HL-60 (cell line): ENCODE measurements around the gene RAB1A.

Source experiments
- DNase-seq, 2 experiments: peaks; one replicate each; pipeline ENCODE4 v3.0.0-alpha.2; 2010 to 2020; ENCODE audit warnings: low read depth in 1 of 2, low spot score in 1 of 2
- H3K27ac ChIP-seq: fragments of 250-450 bp; sonication (Bioruptor Pico); replicated peaks from 2 replicates; pipeline ENCODE4 v1.5.1; 2020; ENCODE audit warnings: mild to moderate bottlenecking, moderate library complexity
- H3K27me3 ChIP-seq: fragments of 250-450 bp; sonication (Bioruptor Pico); 2 replicates; pipeline ENCODE4 v1.5.1; 2021; ENCODE audit warnings: mild to moderate bottlenecking, moderate library complexity; ENCODE audit not compliant: insufficient read depth, poor library complexity, severe bottlenecking
- H3K4me3 ChIP-seq: replicated peaks from 2 replicates; pipeline ENCODE4 v1.5.1; 2011; ENCODE audit warnings: mild to moderate bottlenecking, control low read depth, low read length; ENCODE audit not compliant: insufficient read depth
- GABPA ChIP-seq: IDR thresholded peaks from 2 replicates; pipeline ENCODE4 v1.6.1; 2012; ENCODE audit warnings: low read depth
- POLR2AphosphoS5 ChIP-seq: IDR thresholded peaks from 2 replicates; pipeline ENCODE4 v1.6.1; 2012; ENCODE audit warnings: low read depth
- SPI1 ChIP-seq: IDR thresholded peaks from 2 replicates; pipeline ENCODE4 v1.6.1; 2012; ENCODE audit warnings: low read depth, mild to moderate bottlenecking, borderline replicate concordance
- TF ChIP-seq, protein P1 (sequence below): IDR thresholded peaks from one replicate; pipeline ENCODE4 v1.5.1; 2011; ENCODE audit warnings: low read length, control low read depth, inconsistent platforms; ENCODE audit not compliant: insufficient read depth
- TF ChIP-seq, protein P2 (sequence below): IDR thresholded peaks from 2 replicates; pipeline ENCODE4 v1.6.1; 2012; ENCODE audit warnings: low read depth; ENCODE audit not compliant: insufficient replicate concordance

The RAB1A gene

DNA sequence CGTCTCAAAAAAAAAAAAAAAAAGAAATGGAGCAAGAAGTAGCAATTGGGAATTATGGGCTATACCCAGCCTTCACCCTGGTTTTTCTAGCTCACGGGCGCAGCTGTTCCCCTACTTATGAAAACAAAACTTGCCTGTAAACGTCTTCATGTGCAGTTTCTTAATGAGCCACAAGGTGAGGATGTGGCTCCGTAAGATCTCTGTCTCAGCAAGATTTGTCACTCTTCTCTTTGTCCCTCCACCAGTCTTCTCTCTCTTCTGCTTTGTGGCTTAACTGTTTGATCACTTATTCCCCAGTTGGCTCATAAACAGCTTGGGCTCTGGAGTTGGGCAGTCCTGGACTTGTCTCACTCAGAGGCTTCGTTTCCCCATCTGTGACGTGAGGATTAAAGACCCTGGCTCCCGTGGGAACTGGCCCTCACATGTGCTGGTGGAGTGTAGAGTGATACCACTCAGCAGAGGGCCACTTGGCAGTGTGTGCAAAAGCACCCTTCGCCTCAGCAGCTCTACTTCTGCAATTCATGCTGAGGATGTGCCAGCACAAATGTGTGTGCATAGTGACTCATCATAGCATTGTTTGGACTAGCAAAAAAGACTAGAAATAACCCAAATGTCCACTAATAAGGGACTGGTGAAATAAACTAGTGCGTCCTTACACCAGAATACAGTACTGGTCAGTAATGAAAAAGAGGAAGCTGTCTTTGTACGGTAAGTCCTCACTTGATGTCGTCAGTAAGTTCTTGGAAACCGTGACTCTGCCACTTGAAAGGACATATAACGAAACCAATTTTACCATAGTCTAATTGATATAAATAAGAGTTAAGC is 65.0 kb downstream of the RAB1A start:
- H3K27ac ChIP-seq = peak overlapping the region; percentile 85
- TF ChIP-seq SPI1 = no peak
- TF ChIP-seq, protein P1, sequence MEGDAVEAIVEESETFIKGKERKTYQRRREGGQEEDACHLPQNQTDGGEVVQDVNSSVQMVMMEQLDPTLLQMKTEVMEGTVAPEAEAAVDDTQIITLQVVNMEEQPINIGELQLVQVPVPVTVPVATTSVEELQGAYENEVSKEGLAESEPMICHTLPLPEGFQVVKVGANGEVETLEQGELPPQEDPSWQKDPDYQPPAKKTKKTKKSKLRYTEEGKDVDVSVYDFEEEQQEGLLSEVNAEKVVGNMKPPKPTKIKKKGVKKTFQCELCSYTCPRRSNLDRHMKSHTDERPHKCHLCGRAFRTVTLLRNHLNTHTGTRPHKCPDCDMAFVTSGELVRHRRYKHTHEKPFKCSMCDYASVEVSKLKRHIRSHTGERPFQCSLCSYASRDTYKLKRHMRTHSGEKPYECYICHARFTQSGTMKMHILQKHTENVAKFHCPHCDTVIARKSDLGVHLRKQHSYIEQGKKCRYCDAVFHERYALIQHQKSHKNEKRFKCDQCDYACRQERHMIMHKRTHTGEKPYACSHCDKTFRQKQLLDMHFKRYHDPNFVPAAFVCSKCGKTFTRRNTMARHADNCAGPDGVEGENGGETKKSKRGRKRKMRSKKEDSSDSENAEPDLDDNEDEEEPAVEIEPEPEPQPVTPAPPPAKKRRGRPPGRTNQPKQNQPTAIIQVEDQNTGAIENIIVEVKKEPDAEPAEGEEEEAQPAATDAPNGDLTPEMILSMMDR = peak; percentile 79
- TF ChIP-seq, protein P2, sequence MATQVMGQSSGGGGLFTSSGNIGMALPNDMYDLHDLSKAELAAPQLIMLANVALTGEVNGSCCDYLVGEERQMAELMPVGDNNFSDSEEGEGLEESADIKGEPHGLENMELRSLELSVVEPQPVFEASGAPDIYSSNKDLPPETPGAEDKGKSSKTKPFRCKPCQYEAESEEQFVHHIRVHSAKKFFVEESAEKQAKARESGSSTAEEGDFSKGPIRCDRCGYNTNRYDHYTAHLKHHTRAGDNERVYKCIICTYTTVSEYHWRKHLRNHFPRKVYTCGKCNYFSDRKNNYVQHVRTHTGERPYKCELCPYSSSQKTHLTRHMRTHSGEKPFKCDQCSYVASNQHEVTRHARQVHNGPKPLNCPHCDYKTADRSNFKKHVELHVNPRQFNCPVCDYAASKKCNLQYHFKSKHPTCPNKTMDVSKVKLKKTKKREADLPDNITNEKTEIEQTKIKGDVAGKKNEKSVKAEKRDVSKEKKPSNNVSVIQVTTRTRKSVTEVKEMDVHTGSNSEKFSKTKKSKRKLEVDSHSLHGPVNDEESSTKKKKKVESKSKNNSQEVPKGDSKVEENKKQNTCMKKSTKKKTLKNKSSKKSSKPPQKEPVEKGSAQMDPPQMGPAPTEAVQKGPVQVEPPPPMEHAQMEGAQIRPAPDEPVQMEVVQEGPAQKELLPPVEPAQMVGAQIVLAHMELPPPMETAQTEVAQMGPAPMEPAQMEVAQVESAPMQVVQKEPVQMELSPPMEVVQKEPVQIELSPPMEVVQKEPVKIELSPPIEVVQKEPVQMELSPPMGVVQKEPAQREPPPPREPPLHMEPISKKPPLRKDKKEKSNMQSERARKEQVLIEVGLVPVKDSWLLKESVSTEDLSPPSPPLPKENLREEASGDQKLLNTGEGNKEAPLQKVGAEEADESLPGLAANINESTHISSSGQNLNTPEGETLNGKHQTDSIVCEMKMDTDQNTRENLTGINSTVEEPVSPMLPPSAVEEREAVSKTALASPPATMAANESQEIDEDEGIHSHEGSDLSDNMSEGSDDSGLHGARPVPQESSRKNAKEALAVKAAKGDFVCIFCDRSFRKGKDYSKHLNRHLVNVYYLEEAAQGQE = peak; percentile 29
- peak; percentile 49; the same call in 1 of the 2 replicates for TF ChIP-seq POLR2AphosphoS5
- TF ChIP-seq GABPA = no peak

DNA sequence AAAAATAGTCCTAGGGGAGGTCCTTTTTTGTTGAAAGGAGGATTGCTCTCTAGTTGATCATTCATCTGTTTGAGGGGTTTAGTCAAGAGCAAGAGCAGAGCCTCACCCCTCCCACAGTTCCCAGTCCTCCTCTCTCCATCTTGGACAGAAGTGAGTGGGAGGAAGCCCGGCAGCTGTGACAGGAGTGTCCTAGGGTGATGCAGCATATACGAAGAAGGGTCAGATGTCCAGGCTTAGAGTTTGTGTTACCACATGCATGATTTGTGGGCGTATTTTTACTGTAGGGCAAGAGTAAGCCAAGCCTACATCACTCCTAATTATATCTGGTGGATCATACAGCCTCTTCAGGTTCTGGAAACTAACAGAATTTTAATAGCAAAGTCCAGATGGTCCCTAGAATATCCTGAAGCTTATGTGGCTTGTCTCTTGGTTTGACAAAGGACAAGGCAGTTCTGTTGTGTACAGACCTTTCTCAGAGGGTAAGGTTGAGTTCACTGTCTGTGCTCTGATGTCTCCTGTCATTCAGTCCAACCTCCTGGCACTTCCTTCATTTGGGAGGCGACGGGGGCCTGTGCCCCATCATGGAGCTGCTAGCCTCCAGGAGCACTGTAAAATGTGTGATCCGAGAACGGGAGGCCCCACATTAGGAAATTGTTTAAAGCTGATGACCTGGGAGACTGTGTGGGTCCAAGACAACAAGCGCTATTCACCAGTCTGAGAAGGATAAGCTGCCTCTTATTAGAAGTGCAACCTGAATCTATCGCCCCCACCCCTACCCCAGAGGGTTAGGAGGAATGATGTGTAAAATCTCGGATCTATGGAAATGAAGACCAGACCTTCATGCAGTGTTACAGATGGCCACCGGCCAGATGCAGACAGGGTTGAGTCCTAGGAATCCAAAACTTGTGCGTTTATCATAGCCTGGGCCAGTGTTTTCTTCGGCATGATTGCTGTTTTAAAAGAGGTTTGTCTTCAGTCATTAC is 66.8 kb downstream of the RAB1A start:
- TF ChIP-seq GABPA (no peak), POLR2AphosphoS5 (no peak), SPI1 (no peak)
- TF ChIP-seq, protein P1 = no peak
- TF ChIP-seq, protein P2 = no peak
- H3K4me3 ChIP-seq = no peak overlapping the region
- no peak overlapping the region for H3K27ac ChIP-seq
- no peaks in the 10 kb centered on the region for H3K27me3 ChIP-seq
- DNase-seq = no peak

More for the DNA sequence above, 65.0 kb downstream of the RAB1A start:
- no peaks in the 10 kb centered on the region for H3K27me3 ChIP-seq
- DNase-seq = peak; percentile 86 to 88
- H3K4me3 ChIP-seq = no peak overlapping the region; the same call in 1 of the 2 replicates

DNA sequence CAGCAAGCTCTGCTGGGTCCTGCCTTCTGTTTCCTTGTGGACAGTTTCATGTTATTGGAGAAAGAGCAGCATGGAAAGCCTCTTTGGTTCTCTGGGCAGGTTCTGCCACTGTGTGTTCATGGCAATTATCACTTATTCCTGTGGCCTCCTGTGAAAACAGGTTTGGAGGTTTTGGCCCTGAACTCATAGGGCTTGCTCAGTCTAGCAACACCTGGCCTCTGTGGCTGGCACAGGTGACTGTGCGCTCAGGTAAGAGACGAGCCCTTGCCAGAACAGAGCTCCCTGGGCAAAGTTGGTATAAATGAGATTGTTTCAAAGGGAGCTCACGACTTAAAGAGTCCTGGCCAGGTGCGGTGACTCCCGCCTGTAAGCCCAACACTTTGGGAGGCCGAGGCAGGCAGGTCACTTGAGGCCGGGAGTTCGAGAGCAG is 68.0 kb downstream of the RAB1A start:
- TF ChIP-seq POLR2AphosphoS5 = no peak
- TF ChIP-seq SPI1 = no peak
- TF ChIP-seq, protein P1 = no peak
- no peak for TF ChIP-seq GABPA
- TF ChIP-seq, protein P2 = no peak
- no peaks in the 10 kb centered on the region for H3K27me3 ChIP-seq
- H3K27ac ChIP-seq = no peak overlapping the region
- no peak for DNase-seq
- H3K4me3 ChIP-seq = no peak overlapping the region
